ENCODE measurements around the gene BET1. TPM values are rescaled to one million over a fixed set of nuclear protein-coding genes. Genes with fewer than 3 reads are reported as not detected.

The BET1 gene
- total RNA-seq, 1 experiment from 2014 or later = 21.4 TPM

DNA sequence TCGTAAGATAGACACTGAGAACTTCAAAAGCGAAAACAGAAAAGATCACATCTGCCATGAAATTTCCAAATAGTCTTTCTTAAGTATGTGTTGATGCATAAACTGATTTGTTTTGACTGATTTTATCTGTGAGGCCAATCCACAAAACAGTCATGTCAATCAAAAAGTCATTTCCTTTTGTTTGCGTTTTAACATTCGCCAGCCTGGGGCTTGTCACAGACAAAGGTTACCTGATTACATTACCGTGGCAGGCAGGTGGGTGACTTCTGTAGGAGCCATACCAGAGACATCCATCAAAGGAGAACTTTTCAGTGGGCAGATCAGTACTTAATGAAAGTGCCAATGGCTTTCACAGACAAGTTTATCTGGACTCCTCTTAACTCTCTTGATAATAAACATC lies 45.5 kb upstream of the BET1 start:
- Histone ChIP-seq H3T11ph (ENCODE audit: low read length) (no peak overlapping the region), H3K18ac (ENCODE audit: insufficient read length, low read depth, low read length) (no peak overlapping the region), H3K56ac (ENCODE audit: insufficient read length, low read depth, low read length) (no peak overlapping the region), H3K23ac (ENCODE audit: insufficient read length, low read depth, low read length) (no peak overlapping the region), H4K91ac (ENCODE audit: insufficient read length, low read depth, low read length) (no peak overlapping the region), H2BK5ac (ENCODE audit: insufficient read length, low read length) (no peak overlapping the region), H3K9ac (ENCODE audit: extremely low read depth, insufficient read length, low read length) (no peak overlapping the region), H4K8ac (replicated peaks; ENCODE audit: insufficient read length, low read depth, low read length) (no peak overlapping the region), H2AK5ac (ENCODE audit: insufficient read length, low read length) (no peak overlapping the region), H3K4me1 (ENCODE audit: insufficient read depth, low read length) (peaks cover 4% of the 10 kb centered on the region; the same call in 1 of the 2 replicates), H2BK12ac (ENCODE audit: insufficient read length, low read depth, low read length) (no peak overlapping the region), H3K79me2 (ENCODE audit: insufficient read depth, low read length) (no peaks in the 10 kb centered on the region), H3K27me3 (ENCODE audit: insufficient read depth, low read length) (no peaks in the 10 kb centered on the region), H3K14ac (ENCODE audit: insufficient read depth, low read length) (no peak overlapping the region), H3K9me3 (ENCODE audit: control insufficient read depth, low read depth, low read length) (no peaks in the 10 kb centered on the region), H3K79me1 (ENCODE audit: insufficient read depth, low read depth, low read length, poor library complexity, severe bottlenecking) (no peaks in the 10 kb centered on the region), H2BK120ac (ENCODE audit: low read depth, low read length, poor library complexity, severe bottlenecking) (no peak overlapping the region), H3K4ac (ENCODE audit: low read depth, low read length) (no peak overlapping the region), H3K4me2 (ENCODE audit: insufficient read depth, insufficient read length, low read length) (no peak overlapping the region), H2BK20ac (ENCODE audit: low read depth, low read length, poor library complexity, severe bottlenecking) (no peak overlapping the region), H2AFZ (ENCODE audit: low read length) (peak overlapping the region; percentile 42), H4K5ac (ENCODE audit: insufficient read length, low read depth, low read length) (no peak overlapping the region), H3K27ac (ENCODE audit: insufficient read length, low read depth, low read length) (no peak overlapping the region), H3K23me2 (ENCODE audit: insufficient read length, low read depth, low read length, poor library complexity, severe bottlenecking) (no peaks in the 10 kb centered on the region), H4K20me1 (ENCODE audit: control insufficient read depth, insufficient read depth, insufficient read length) (no peaks in the 10 kb centered on the region), H2BK15ac (ENCODE audit: low read depth, low read length) (no peak overlapping the region)
- TF ChIP-seq, protein P1, sequence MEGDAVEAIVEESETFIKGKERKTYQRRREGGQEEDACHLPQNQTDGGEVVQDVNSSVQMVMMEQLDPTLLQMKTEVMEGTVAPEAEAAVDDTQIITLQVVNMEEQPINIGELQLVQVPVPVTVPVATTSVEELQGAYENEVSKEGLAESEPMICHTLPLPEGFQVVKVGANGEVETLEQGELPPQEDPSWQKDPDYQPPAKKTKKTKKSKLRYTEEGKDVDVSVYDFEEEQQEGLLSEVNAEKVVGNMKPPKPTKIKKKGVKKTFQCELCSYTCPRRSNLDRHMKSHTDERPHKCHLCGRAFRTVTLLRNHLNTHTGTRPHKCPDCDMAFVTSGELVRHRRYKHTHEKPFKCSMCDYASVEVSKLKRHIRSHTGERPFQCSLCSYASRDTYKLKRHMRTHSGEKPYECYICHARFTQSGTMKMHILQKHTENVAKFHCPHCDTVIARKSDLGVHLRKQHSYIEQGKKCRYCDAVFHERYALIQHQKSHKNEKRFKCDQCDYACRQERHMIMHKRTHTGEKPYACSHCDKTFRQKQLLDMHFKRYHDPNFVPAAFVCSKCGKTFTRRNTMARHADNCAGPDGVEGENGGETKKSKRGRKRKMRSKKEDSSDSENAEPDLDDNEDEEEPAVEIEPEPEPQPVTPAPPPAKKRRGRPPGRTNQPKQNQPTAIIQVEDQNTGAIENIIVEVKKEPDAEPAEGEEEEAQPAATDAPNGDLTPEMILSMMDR (conservative IDR thresholded peaks at IDR 0.05) = no peak
- no peaks in the 10 kb centered on the region for H3K27me3 Mint-ChIP-seq (ENCODE audit: low read depth)
- H3K36me3 Mint-ChIP-seq (ENCODE audit: insufficient read depth in 1 of 3, low read depth in 3 of 3) = no peaks in the 10 kb centered on the region
- no peak overlapping the region; a peak in 1 of 7 replicates for H3K27ac Mint-ChIP-seq
- peaks cover 19 to 22% of the 10 kb centered on the region in 2 experiments for H3K4me1 Mint-ChIP-seq
- no peaks in the 10 kb centered on the region for H3K9me3 Mint-ChIP-seq
- WGBS (ENCODE audit: extremely low coverage, insufficient read length, low lambda C conversion rate) = no CpG with 5 or more reads among the region's 5 CpGs
- H3K4me3 Mint-ChIP-seq = no peak overlapping the region
- DNase-seq = no peak

Measured in H9 (cell line).